CD4-positive, alpha-beta T cell treated with Interleukin-4 for 1 hour (primary cell): ENCODE results near the gene PDSS2.
A peak's percentile ranks its signal among the peaks of the same experiment; 100 is the strongest.

Experiments
- DNase-seq, 2 donors: peaks; one replicate each; pipeline ENCODE4 v3.0.0-alpha.2; 2020 to 2022

PDSS2 gene

DNA sequence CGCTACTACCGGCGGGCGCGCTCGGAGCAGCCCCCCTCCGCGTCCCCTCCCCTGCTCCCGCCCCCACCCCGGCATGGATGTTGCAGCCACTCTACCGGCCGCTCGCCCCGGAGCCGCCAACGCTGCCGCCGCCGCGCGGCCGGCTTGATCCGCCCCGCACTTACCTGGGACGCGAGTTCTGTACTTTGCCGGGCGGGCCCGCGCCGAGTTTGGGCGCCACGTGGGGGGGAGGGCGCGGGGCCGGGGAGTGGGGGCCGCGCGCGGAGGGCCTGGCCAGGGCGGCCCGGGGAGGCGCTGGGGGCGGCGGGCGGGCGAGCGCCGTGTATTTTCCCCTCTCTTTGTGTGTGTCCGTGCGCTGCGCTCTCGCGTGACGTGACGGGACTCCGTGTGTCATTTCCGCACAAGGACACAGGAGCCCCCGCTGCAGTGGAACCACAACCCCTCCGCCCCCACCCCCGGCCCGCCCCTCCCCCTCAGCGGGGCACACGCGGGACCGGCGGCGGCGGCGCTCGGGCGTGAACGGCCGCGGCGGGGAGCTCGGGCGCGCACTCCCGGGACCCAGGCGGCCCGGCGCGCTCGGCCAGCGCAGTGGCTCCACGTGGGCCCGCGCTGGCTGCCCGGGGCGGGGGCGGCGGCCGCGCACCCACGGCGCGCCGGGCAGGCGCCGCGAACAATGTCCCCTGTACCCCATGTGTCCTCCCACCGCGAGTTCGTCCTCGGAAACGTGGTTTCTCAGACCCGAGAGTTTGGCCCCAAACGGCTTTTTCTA, 344.3 kb downstream of the PDSS2 start, which contains the start of gene BEND3:
BEND3 (minus strand) TSS at position 590 of the 769 bp plus-strand sequence. CDS start 16,230 bp downstream, outside the sequence.
- DNase-seq = peak; percentile 47 to 57

DNA sequence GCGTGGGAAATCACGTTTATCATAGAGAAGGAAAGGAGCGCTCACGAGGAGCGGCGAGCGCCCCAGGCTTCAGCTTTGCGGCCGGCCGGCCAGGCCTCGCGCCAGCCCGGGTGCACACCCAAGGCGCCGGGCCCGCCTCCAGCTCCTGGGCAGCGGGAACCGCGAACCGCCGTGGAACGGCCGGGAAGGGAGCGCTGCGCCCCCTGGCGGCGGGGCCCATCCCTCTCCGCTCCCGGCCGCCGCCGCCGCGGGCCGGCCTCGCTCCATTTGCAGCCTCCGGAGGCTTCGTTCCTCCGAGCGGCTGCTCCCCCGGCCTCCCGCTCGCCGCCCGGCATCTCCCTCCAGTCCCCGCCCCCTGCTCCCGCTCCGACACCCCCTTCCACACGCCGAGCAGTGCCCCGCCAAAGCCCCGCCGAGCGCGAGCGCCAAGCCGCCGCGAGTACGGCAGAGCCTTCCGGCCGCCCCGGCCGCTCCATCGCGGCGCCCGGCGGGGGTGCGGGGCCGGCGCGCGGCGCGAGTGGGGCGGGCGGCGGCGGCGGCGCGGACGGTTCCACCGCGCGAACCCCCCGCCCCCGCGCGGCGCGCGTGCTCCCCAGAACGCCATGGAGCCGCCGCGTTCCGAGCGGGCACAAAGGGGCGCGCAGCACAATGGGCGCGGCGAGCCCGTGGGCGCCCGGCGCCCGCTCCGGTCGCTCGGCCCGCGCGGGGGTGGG, 345.0 kb downstream of the PDSS2 start:
- peak; percentile 66 to 67 for DNase-seq

DNA sequence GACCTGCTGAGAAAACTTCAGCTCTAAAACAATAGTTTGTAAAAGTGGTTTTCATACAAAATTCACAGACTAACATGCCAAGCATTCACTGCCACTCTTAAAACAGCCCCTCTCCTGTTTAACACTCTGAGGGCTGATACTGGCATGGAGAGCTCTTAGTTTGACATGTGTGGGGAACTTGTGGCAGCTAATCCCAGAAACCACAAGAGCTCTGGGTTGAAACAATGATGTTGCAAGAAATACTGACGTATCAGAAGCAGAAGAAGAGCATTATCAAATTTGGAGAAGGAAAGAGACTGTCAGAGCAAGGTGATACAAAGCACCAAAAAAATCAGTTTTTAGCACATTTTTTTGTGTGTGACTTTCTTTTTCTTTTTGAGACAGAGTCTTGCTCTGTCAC, 349.2 kb downstream of the PDSS2 start:
- no peak for DNase-seq

DNA sequence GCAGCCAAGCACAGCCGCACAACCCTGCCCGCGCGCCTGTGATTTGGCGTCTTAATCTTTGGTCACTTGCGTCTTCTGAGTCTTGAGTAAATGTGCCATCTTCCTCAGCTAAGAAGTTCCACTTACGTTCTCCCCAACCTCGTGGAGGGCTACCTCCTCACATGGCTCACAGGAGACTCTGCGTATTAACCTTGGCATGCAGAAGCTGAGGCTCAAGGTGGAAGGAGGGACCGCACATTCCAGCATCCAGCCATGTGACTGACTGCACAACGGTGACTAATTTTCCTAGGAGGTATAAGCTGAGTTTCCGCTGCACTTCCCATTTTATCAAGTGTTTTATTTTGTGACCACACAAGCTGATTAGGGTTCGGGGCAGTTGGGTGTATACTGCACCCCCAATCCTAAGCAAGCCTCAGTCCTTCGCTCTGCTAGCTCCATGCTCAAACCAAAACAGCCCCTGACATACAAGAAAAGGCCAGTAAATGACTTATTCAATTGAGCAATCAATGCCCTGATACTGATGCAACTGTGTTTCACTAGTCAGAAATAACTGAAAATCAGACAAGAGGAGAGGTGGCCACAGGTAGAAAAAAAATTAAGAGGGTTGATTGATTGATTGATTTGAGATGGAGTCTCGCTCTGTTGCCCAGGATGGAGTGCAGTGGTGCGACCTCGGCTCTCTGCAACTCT, 351.0 kb downstream of the PDSS2 start:
- DNase-seq = no peak

DNA sequence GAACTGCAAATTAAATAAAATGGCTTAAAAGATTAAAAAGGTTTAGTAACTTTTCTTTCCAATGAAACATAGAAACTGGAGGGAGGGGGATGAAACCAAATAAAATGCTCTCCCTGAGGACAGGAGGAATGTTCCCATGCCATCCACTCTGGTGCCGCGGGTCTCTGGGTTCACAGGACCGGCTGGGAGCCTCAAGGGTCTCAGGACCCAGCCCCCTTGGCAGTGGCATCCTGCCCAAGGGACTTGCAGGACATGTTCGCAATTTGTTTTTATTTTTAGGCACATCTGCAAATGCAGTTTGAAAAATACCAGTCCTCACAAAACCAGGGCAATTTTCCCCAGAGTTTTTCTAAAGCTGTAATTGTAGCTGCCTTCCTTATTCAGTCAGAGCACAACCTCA, 351.6 kb downstream of the PDSS2 start:
- no peak for DNase-seq

DNA sequence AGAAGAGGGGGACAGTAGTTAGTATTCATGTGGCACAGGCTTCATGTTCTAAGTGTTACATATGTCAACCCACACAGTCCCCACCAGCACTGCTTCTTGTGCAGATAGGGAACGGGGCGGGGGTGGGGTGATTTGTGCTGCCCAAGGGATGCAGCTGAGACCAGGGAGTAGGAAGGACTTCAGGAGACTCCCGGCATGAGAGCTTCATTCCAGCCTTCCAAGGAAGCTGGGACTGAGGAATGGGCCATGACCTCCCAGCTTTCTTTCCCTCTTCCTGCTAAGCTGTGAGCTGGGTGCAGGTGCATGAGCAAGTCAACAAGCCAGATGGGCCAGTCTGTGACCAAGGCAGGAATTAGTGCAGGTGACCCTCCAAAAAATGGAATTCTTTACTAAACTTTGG, 353.2 kb downstream of the PDSS2 start:
- DNase-seq = no peak

DNA sequence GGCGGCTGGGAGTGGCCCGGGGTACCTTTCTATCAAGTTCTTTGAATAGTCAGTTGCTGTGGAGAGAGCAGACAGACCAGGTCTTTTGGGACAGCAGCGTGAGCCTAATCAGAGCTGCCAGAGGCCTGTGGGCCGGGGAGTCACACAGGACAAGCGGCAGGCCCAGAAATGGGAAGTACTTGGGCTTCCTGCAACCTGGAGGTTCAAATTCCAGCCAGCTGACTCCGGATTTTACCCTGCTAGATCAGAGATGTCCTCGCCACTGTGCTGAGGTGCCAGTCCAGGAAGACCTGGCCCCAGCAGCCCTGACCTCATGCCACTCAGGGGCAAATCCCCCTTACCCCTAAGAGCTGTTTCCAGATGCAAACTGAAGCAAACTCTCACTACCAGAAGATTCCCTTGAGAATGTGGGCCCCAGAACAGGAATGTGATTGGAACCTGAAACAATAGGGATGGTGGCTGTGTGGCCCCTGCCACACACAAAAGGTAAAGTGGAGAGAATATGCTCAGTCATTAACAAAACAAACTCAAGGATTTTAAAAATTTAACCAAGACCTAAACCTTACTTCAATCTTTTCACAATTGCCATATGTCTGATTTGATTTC, 353.8 kb downstream of the PDSS2 start:
- DNase-seq = no peak

DNA sequence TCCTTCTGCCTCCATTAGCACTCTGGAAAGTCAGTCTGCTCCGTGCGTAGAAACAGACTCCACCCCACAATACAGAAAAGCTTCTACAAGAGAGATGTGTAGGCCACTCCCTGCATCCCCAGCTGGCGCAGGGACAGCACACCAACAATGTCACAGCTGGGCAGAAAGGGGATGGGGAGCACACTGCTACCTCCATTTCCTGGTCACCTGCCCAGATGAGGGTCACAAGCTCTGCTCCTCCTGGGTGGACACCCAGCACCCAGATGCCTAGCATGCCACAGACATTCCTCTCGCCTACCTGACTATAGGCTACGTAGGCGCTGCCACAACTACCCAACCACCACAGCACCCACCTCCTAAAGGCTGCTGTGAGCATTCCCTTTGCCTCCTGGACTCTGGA, 356.3 kb downstream of the PDSS2 start:
- no peak for DNase-seq
